Tibial artery (tissue), 4 donors: ENCODE results near the gene LVRN.

Experiments
- DNase-seq, 2 donors: peaks; one replicate each; pipeline ENCODE4 v3.0.0-alpha.2; 2019
- H3K27ac ChIP-seq, 2 donors: fragments of 200-600 bp; sonication (generic) in 1 of 2; 1 replicate in 1 of 2; 2 replicates in 1 of 2; pipeline ENCODE4 v1.5.1; 2018 to 2019; ENCODE audit warnings: mild to moderate bottlenecking in 1 of 2
- H3K27me3 ChIP-seq, 2 donors: fragments of 200-600 bp; sonication (generic) in 1 of 2; one replicate each; pipeline versions ENCODE4 v1.5.1 to v1.6.0; 2016 to 2019
- H3K36me3 ChIP-seq, 3 donors: fragments of 200-600 bp; sonication (generic) in 2 of 3; one replicate each; pipeline ENCODE4 v1.5.1; 2016 to 2019; ENCODE audit warnings: mild to moderate bottlenecking in 2 of 3
- H3K4me1 ChIP-seq, 4 donors: fragments of 200-600 bp; sonication (generic) in 2 of 4; 1 replicate in 3 of 4; 2 replicates in 1 of 4; pipeline ENCODE4 v1.5.1; 2016 to 2019
- H3K4me3 ChIP-seq, 2 donors: fragments of 200-600 bp; sonication (generic) in 1 of 2; 1 replicate in 1 of 2; 2 replicates in 1 of 2; pipeline ENCODE4 v1.5.1; 2018 to 2019; ENCODE audit warnings: mild to moderate bottlenecking in 2 of 2
- H3K9me3 ChIP-seq, 3 donors: fragments of 200-600 bp; sonication (generic) in 1 of 3; one replicate each; pipeline ENCODE4 v1.5.1; 2016 to 2019
- intact Hi-C: fragments of 100-400 bp; cut with DNase I; formaldehyde crosslinking; loops from one replicate; pipeline ENCODE4 v1.15.0; 2023; ENCODE audit warnings: low total_unique reads
- TF ChIP-seq, protein P1 (sequence below), 2 experiments: fragments of 200-600 bp in 1 of 2; fragments of 450-650 bp in 1 of 2; IDR thresholded peaks; one replicate each; pipeline ENCODE4 v1.5.1; 2017 to 2019; ENCODE audit warnings: antibody characterized with exemption in 2 of 2, mild to moderate bottlenecking in 1 of 2, moderate library complexity in 1 of 2

LVRN gene

DNA sequence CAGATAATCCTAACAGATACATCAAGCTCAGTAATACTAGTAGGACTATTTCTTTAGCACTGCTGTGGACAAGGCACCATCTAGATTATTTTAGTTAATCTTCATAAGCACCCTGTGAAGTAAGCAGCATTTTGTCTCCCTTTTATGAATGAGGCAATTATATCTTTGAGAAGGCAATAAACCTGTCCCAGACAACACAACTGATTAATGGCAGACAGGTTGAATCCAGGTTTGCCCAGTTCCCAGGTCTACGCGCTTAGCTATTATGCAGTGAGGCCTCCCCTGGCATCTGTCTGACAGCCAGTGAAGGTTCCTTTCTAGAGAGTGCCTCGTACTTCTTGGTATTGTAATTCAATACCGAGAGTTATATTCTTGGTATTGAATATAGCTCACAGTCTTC lies 9.7 kb upstream of the LVRN start:
- intact Hi-C loops: no loop called here
- H3K4me3 ChIP-seq: no peak overlapping the region
- no peak for DNase-seq
- no peak overlapping the region for H3K27ac ChIP-seq
- no peaks in the 10 kb centered on the region for H3K4me1 ChIP-seq
- TF ChIP-seq, protein P1, sequence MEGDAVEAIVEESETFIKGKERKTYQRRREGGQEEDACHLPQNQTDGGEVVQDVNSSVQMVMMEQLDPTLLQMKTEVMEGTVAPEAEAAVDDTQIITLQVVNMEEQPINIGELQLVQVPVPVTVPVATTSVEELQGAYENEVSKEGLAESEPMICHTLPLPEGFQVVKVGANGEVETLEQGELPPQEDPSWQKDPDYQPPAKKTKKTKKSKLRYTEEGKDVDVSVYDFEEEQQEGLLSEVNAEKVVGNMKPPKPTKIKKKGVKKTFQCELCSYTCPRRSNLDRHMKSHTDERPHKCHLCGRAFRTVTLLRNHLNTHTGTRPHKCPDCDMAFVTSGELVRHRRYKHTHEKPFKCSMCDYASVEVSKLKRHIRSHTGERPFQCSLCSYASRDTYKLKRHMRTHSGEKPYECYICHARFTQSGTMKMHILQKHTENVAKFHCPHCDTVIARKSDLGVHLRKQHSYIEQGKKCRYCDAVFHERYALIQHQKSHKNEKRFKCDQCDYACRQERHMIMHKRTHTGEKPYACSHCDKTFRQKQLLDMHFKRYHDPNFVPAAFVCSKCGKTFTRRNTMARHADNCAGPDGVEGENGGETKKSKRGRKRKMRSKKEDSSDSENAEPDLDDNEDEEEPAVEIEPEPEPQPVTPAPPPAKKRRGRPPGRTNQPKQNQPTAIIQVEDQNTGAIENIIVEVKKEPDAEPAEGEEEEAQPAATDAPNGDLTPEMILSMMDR (IDR thresholded peaks at IDR 0.05): no peak
- H3K9me3 ChIP-seq: no peaks in the 10 kb centered on the region
- H3K36me3 ChIP-seq: no peaks in the 10 kb centered on the region
- H3K27me3 ChIP-seq: no peaks in the 10 kb centered on the region

DNA sequence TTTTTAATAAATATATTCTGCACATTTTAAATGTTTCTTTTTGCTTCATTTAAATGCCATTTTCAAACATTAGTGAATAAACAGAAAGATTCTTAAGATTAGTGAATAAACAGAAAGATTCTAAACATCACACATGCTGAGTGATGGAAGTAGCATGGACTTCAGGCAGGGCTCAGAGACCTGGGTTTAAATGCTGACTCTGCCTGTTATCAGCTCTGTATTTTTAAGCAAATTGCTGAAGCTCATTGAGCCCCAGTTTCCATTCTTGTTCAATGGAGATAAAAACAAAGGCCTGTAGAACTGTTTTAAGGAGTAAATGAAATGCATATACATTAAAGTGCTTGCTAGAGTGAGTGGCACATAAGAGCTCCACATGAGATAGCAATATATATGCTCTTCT lies 8.1 kb upstream of the LVRN start:
- intact Hi-C loops: no loop called here
- no peaks in the 10 kb centered on the region for H3K27me3 ChIP-seq

DNA sequence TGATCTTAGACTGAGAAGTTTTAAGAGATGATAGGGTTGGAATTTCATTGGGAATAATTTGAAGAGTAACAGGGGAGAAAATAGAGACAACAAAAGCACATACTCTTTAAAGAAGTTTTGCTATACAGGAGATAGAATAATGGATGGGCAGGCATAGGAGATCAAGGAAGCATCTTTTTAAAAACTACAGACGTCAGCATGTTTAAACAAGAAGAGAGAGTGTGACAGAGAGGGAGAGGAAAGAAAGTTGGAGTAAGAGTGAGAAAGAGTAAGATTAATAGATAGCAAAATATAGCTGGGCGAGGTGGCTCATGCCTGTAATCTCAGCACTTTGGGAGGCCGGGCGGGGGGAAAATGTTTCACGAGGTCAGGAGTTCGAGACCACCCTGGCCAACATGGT lies 5.3 kb upstream of the LVRN start:
- Histone ChIP-seq H3K4me1 (peaks cover 0 to 12% (median 8%) of the 10 kb centered on the region in 4 donors), H3K9me3 (no peaks in the 10 kb centered on the region), H3K27me3 (no peaks in the 10 kb centered on the region), H3K27ac (no peak overlapping the region), H3K36me3 (no peaks in the 10 kb centered on the region), H3K4me3 (no peak overlapping the region)
- intact Hi-C loops: no loop called here
- no peak for DNase-seq
- TF ChIP-seq, protein P1 (IDR thresholded peaks at IDR 0.05): no peak

More for the DNA sequence above, 8.1 kb upstream of the LVRN start:
- H3K4me1 ChIP-seq: no peaks in the 10 kb centered on the region
- H3K27ac ChIP-seq: no peak overlapping the region
- H3K9me3 ChIP-seq: no peaks in the 10 kb centered on the region
- no peak overlapping the region for H3K4me3 ChIP-seq
- no peak for DNase-seq
- no peaks in the 10 kb centered on the region for H3K36me3 ChIP-seq
- TF ChIP-seq, protein P1 (IDR thresholded peaks at IDR 0.05): no peak

DNA sequence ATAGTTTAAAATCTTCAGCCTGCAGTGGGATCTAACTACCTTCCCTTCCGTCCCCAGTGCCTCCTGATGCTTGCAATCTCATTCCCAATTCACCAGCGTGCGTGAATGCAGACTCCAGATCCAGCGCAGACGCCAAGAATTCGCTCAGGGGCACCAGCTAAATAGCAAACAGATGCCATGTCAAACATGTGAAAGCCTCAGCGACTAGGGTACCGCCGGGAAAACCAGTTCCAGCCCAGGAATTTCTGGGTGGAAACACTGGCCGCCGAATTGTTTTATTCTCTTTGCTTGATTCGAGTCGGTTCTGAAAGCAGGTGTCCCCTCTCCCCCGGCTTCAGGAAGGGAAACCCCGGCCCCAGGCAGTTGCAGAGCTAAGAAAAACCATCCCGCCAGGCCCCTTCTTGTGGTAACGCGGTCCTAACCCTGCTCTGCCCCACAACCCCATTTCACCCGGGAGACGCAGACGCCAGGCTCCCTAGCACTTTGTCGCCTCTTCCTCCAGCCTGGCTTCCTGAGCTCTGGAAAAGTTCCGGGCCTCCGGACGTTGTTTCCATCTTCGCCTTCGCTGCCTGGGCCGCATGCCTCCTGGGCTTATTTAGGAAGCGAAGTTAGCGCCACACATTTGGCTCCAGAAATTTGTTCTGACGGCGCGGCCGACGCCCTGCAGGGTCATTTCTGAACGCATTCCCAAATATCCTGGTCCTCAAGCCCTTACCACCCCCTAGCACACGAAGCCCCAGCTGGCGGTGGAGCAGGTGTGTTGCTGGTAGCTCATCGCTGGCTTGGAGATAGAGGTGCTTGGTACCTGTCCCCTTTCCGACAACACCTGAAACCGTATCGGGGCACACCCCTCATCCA lies 665 bp upstream of the LVRN start:
- TF ChIP-seq, protein P1 (IDR thresholded peaks at IDR 0.05): no peak
- H3K27me3 ChIP-seq: no peaks in the 10 kb centered on the region
- no peaks in the 10 kb centered on the region for H3K36me3 ChIP-seq
- DNase-seq: peak in 1 of 2 donors; percentile 74
- H3K4me1 ChIP-seq: peaks cover 0 to 25% (median 17%) of the 10 kb centered on the region in 4 donors
- no peaks in the 10 kb centered on the region for H3K9me3 ChIP-seq
- intact Hi-C loops: no loop called here
- peak overlapping the region; percentile 53 to 68 for H3K27ac ChIP-seq
- H3K4me3 ChIP-seq: peak overlapping the region; percentile 53 to 59

DNA sequence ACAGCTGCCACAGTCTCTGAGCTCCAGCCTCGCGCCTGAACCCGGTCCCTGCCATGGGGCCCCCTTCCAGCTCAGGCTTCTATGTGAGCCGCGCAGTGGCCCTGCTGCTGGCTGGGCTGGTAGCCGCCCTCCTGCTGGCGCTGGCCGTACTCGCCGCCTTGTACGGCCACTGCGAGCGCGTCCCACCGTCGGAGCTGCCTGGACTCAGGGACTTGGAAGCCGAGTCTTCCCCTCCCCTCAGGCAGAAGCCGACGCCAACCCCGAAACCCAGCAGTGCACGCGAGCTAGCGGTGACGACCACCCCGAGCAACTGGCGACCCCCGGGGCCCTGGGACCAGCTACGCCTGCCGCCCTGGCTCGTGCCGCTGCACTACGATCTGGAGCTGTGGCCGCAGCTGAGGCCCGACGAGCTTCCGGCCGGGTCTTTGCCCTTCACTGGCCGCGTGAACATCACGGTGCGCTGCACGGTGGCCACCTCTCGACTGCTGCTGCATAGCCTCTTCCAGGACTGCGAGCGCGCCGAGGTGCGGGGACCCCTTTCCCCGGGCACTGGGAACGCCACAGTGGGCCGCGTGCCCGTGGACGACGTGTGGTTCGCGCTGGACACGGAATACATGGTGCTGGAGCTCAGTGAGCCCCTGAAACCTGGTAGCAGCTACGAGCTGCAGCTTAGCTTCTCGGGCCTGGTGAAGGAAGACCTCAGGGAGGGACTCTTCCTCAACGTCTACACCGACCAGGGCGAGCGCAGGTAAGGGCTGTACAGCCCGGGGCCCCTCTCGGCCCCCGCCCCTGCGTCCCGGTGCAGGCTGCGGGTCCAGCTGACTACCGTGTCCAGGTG lies 509 bp downstream of the LVRN start:
- peak in 1 of 2 donors; percentile 75 for DNase-seq
- intact Hi-C loops: no loop called here
- peaks cover 0 to 25% (median 17%) of the 10 kb centered on the region in 4 donors for H3K4me1 ChIP-seq
- TF ChIP-seq, protein P1 (IDR thresholded peaks at IDR 0.05): peak in 1 of 2 experiments; percentile 5
- H3K36me3 ChIP-seq: no peaks in the 10 kb centered on the region
- H3K27me3 ChIP-seq: no peaks in the 10 kb centered on the region
- H3K4me3 ChIP-seq: peak overlapping the region; percentile 53 to 59
- no peaks in the 10 kb centered on the region for H3K9me3 ChIP-seq
- peak overlapping the region; percentile 53 to 68 for H3K27ac ChIP-seq
